NB4 (cell line): ENCODE measurements around the gene FAM76A.
"Not testable (repeated sequence)": the region's sequence is repeated elsewhere in the genome, so short reads cannot be mapped to it uniquely, and the experiment has no call there.

ENCODE experiments used
- POLR2A ChIP-seq: IDR thresholded peaks from 2 replicates; pipeline ENCODE4 v1.6.1; 2011; ENCODE audit warnings: mild to moderate bottlenecking; ENCODE audit not compliant: insufficient read length; ENCODE audit errors: extremely low read depth
- TF ChIP-seq, protein P1 (sequence below): IDR thresholded peaks from one replicate; pipeline ENCODE4 v1.5.1; 2012; ENCODE audit warnings: low read depth, low read length

DNA sequence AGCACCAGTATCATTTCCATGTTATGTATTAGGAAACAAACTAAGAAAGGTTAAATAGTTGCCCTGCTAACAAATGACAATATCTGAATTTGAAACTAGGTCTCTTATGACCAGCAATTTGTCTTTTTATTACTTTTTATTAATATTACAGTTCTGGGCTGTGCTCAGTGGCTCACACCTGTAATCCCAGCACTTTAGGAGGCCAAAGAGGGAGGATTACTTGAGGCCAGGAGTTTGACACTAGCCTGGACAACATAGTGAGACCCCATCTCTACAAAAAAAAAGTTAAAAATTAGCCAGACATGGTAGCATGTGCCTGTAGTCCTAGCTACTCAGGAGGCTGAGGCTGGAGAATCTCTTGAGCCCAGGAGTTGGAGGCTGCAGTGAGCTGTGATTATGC, 50.5 kb downstream of the FAM76A start:
- TF ChIP-seq, protein P1, sequence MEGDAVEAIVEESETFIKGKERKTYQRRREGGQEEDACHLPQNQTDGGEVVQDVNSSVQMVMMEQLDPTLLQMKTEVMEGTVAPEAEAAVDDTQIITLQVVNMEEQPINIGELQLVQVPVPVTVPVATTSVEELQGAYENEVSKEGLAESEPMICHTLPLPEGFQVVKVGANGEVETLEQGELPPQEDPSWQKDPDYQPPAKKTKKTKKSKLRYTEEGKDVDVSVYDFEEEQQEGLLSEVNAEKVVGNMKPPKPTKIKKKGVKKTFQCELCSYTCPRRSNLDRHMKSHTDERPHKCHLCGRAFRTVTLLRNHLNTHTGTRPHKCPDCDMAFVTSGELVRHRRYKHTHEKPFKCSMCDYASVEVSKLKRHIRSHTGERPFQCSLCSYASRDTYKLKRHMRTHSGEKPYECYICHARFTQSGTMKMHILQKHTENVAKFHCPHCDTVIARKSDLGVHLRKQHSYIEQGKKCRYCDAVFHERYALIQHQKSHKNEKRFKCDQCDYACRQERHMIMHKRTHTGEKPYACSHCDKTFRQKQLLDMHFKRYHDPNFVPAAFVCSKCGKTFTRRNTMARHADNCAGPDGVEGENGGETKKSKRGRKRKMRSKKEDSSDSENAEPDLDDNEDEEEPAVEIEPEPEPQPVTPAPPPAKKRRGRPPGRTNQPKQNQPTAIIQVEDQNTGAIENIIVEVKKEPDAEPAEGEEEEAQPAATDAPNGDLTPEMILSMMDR = not testable (repeated sequence)
- TF ChIP-seq POLR2A = not testable (repeated sequence)
